Measurements from ENCODE around the gene GPX3. TPM values are rescaled to one million over a fixed set of nuclear protein-coding genes. Genes with fewer than 3 reads are reported as not detected.

Gene GPX3
- total and polyA plus RNA-seq, 10 of the 15 experiments (the other 5 are each of a cell fraction or from before 2014, with no cell fraction given), result 0.04 to 1.0 (median 0.15) TPM; not detected in 3

DNA sequence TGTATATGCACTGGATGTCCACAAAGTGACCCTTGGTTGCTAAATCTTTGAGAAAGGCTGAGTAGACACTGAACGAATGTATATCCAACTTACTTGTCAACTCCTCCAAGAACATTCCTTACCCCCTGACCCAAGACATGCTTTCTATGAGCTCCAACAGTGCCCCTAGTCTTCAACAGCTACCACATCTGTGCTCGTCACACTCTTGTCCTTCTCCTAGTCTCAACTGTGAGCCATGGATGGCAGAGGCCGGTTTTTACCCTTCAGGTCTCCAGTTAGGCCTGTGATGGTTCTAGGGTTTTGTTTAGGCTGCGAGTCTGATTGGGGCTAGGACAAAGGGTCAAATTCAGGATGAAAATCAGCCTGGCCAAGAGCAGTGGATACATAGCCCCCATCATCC is 19.0 kb upstream of the GPX3 start:
- no peaks in the 10 kb centered on the region for H3K9me3 ChIP-seq (replicated peaks; ENCODE audit: control insufficient read depth, insufficient read depth, low read length)
- H3K27ac ChIP-seq (ENCODE audit: control insufficient read depth, insufficient read depth), result no peak overlapping the region
- H3K79me2 ChIP-seq (ENCODE audit: control insufficient read depth, insufficient read depth, low read length), result no peaks in the 10 kb centered on the region
- TF ChIP-seq TBL1XR1 (IDR thresholded peaks at IDR 0.05; ENCODE audit: low read depth, low read length) (no peak), POLR2AphosphoS2 (IDR thresholded peaks at IDR 0.05; ENCODE audit: low read depth, low read length) (no peak), MEF2B (IDR thresholded peaks at IDR 0.05; ENCODE audit: partially characterized antibody, poor library complexity, severe bottlenecking) (no peak), USF1 (IDR thresholded peaks at IDR 0.05; ENCODE audit: borderline replicate concordance, extremely low read length, insufficient read depth, low read depth, low read length) (no peak), ESRRA (IDR thresholded peaks at IDR 0.05; ENCODE audit: low read length) (no peak), ZNF207 (IDR thresholded peaks at IDR 0.05; ENCODE audit: borderline replicate concordance) (no peak), PML (IDR thresholded peaks at IDR 0.05; ENCODE audit: low read length) (no peak)
- no peak overlapping the region for H3K4me2 ChIP-seq (ENCODE audit: control insufficient read depth, insufficient read depth)
- in situ Hi-C loops (cut with MboI), result no loop called here
- intact Hi-C loops (cut with micrococcal nuclease; ENCODE audit: unreplicated experiment), result loop anchor here (10.0 kb wide), 1 partner anchor 313 kb away; no protein-coding TSS in a partner anchor
- no peak overlapping the region for H3K9ac ChIP-seq (ENCODE audit: control insufficient read depth, insufficient read depth, low read length)
- no peaks in the 10 kb centered on the region for H4K20me1 ChIP-seq (ENCODE audit: control insufficient read depth, insufficient read depth)
- ATAC-seq (no peak), FAIRE-seq (peak; percentile 7), DNase-seq (ENCODE audit: low read depth, low spot score) (no peak)
- CTCF ChIA-PET, result interaction anchor here (1.3 to 2.3 kb wide), 5 partner anchors 11 to 314 kb away, joined by 3 to 17 read pairs (median 7); no protein-coding TSS in a partner anchor
- H3K36me3 ChIP-seq (ENCODE audit: control insufficient read depth in 2 of 2, insufficient read depth in 2 of 2, low read length in 1 of 2), result no peaks in the 10 kb centered on the region
- H3K4me3 ChIP-seq, result no peak overlapping the region
- no peak overlapping the region for H2AFZ ChIP-seq (ENCODE audit: control insufficient read depth, low read depth, low read length)
- WGBS (ENCODE audit: insufficient coverage, insufficient replicate concordance, low lambda C conversion rate, missing lambda C conversion rate), result 45% methylated on average over 4 of the region's 4 CpGs
- SMC1A ChIA-PET (ENCODE audit: uncharacterized antibody, unreplicated experiment), result interaction anchor here (1.3 to 2.3 kb wide), 2 partner anchors 162 to 164 kb away, joined by 5 to 9 read pairs; no protein-coding TSS in a partner anchor
- RAD21 ChIA-PET (ENCODE audit: unreplicated experiment), result interaction anchor here (3.3 kb wide), 1 partner anchor 163 kb away, joined by 13 read pairs; no protein-coding TSS in a partner anchor
- no peaks in the 10 kb centered on the region for H3K4me1 ChIP-seq (ENCODE audit: control insufficient read depth, insufficient read depth, low read length)
- BruUV-seq (replicated peaks), result no TSS peak
- H3K27me3 ChIP-seq (replicated peaks in 1 of 2; ENCODE audit: control insufficient read depth in 2 of 2, insufficient read depth in 2 of 2, low read length in 1 of 2), result no peaks in the 10 kb centered on the region
- POLR2A ChIA-PET, result interaction anchor here (0.6 kb wide), 1 partner anchor 164 kb away, joined by 3 read pairs; no protein-coding TSS in a partner anchor
